Measurements from ENCODE around the gene CAPN13. TPM values are rescaled to one million over a fixed set of nuclear protein-coding genes. Genes with fewer than 3 reads are reported as not detected.

CAPN13 gene
- total RNA-seq, 1 donor from 2014 or later = not detected

- Histone ChIP-seq H3K27ac (ENCODE audit: low read depth, low read length) (no peak overlapping the region), H3K9me3 (ENCODE audit: control insufficient read depth in 3 of 3, low read length in 3 of 3) (no peaks in the 10 kb centered on the region), H3K36me3 (ENCODE audit: control insufficient read depth in 3 of 3, insufficient read depth in 3 of 3, low read length in 3 of 3) (no peaks in the 10 kb centered on the region), H3K27me3 (ENCODE audit: control insufficient read depth in 3 of 3, insufficient read depth in 3 of 3, low read length in 3 of 3) (peaks cover 0 to 5% (median 4%) of the 10 kb centered on the region in 3 donors), H3K9ac (ENCODE audit: low read depth in 1 of 3, low read length in 3 of 3) (no peak overlapping the region), H3K4me3 (ENCODE audit: low read length in 3 of 3) (no peak overlapping the region), H3K4me1 (ENCODE audit: control insufficient read depth in 3 of 3, insufficient read depth in 3 of 3, low read length in 3 of 3) (peaks cover 0 to 3% (median 0%) of the 10 kb centered on the region in 3 donors)
Observed at GRCh38 chr2:30717081-30717650, 90.1 kb downstream of the CAPN13 start.

DNA sequence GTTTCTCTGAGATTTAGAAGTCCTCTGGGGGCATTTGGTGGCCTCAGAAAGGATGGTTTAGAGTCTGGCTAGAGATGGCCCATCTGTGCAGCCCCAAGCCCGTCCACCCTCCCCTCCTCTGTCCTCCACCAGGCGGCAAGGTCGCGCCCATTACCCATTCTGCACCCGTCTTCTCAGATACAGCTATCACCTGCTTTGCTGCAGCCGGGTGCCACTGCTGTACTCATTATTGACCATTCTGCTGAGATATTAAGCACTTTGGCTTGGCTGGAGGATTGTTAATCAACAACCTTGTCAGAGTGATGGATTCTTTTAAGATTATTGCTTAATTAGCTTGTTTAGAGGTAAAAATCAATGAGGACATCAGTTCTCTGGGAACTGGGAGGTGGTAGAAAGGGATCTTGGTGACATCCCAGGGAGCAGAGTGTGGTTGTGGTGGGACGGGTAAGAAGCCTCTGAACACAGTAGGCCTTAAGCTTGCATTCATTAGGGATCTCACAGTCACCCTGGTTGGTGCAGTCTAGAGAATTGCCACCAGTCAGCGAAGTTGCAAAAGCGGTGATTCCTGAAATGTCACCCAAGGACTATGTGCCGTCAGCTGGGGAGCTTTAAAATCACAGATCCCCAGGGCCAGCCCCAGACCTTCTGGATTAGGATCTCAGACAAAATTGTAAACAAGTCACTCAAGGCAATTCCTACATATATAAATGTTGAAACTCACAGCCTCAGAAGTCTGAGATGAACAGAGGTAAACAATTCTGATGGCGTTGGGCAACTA is 90.9 kb downstream of the CAPN13 start:
- H3K9me3 ChIP-seq (ENCODE audit: control insufficient read depth in 3 of 3, low read length in 3 of 3) = no peaks in the 10 kb centered on the region
- H3K9ac ChIP-seq (ENCODE audit: low read depth in 1 of 3, low read length in 3 of 3) = no peak overlapping the region
- H3K27ac ChIP-seq (ENCODE audit: low read depth, low read length) = no peak overlapping the region
- H3K36me3 ChIP-seq (ENCODE audit: control insufficient read depth in 3 of 3, insufficient read depth in 3 of 3, low read length in 3 of 3) = no peaks in the 10 kb centered on the region
- peaks cover 0 to 4% (median 0%) of the 10 kb centered on the region in 3 donors for H3K27me3 ChIP-seq (ENCODE audit: control insufficient read depth in 3 of 3, insufficient read depth in 3 of 3, low read length in 3 of 3)
- H3K4me3 ChIP-seq (ENCODE audit: low read length in 3 of 3) = no peak overlapping the region
- H3K4me1 ChIP-seq (ENCODE audit: control insufficient read depth in 3 of 3, insufficient read depth in 3 of 3, low read length in 3 of 3) = peaks cover 2 to 4% (median 3%) of the 10 kb centered on the region in 3 donors

DNA sequence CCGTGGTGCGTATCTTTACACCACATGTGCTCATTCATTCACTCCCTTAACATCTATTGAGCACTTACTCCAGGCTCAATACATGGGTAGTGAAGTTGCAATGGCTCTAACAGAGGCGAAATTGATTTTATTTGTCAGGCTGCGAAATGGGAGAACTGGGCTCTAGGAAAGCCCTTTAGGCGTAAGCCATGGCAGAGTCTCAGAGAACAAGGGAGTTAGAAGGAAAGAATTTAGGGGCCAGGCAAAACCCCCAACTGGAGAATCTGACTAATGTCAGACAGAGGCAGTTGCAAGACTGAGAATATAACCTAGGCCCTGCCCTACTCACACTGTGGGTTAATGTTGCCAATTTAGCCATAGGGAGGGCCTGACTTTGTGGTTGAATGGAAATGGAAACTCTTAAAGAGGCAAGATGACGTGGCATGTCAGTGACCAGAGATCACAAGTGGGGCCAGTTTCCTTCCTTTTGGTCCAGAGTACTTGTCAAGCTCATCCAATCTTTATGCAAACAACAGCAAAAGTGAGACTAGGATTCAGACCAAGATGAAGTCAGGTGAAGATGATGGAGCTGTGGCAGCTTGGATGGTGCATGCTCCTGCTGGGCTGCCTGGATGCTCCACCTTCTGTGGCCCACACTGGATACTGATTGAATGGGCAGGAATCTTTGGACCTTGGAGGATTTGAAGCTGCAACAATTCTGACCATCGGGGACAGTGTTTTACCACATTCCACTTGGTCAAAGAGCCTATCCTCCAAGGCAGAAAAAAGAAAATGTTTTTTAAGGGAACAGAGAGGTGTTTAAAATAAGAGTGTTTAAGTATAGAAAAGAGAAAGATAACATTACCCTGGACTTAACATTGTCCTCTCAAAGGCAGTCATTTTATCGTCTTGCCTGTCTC is 92.2 kb downstream of the CAPN13 start:
- H3K9me3 ChIP-seq (ENCODE audit: control insufficient read depth in 3 of 3, low read length in 3 of 3) = no peaks in the 10 kb centered on the region
- H3K4me1 ChIP-seq (ENCODE audit: control insufficient read depth in 3 of 3, insufficient read depth in 3 of 3, low read length in 3 of 3) = peaks cover 3 to 4% (median 3%) of the 10 kb centered on the region in 3 donors
- no peak overlapping the region for H3K9ac ChIP-seq (ENCODE audit: low read depth in 1 of 3, low read length in 3 of 3)
- H3K4me3 ChIP-seq (ENCODE audit: low read length in 3 of 3) = no peak overlapping the region
- no peaks in the 10 kb centered on the region for H3K36me3 ChIP-seq (ENCODE audit: control insufficient read depth in 3 of 3, insufficient read depth in 3 of 3, low read length in 3 of 3)
- no peak overlapping the region for H3K27ac ChIP-seq (ENCODE audit: low read depth, low read length)
- H3K27me3 ChIP-seq (ENCODE audit: control insufficient read depth in 3 of 3, insufficient read depth in 3 of 3, low read length in 3 of 3) = no peaks in the 10 kb centered on the region

DNA sequence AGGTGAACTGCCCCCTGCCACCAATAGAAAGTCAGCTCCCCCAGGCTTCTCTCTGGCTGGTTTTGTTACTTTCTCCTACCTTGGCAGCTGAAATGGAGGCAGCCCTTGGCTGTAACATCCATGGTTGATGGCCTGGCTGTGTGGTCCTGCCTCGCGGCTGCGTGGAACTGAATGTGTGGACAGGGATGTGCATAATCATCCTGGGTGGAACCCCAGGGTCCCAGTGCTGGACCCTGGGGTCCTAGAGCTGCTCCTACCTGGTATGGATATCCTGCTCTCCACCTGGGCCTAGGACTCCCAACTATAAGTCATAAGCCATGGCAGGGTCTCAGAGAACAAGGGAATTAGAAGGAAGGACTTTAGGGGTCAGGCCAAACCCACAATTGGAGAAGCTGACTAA is 93.5 kb downstream of the CAPN13 start:
- Histone ChIP-seq H3K36me3 (ENCODE audit: control insufficient read depth in 3 of 3, insufficient read depth in 3 of 3, low read length in 3 of 3) (no peaks in the 10 kb centered on the region), H3K27ac (ENCODE audit: low read depth, low read length) (no peak overlapping the region), H3K9ac (ENCODE audit: low read depth in 1 of 3, low read length in 3 of 3) (no peak overlapping the region), H3K27me3 (ENCODE audit: control insufficient read depth in 3 of 3, insufficient read depth in 3 of 3, low read length in 3 of 3) (no peaks in the 10 kb centered on the region), H3K4me3 (ENCODE audit: low read length in 3 of 3) (no peak overlapping the region), H3K9me3 (ENCODE audit: control insufficient read depth in 3 of 3, low read length in 3 of 3) (no peaks in the 10 kb centered on the region), H3K4me1 (ENCODE audit: control insufficient read depth in 3 of 3, insufficient read depth in 3 of 3, low read length in 3 of 3) (peaks cover 4 to 6% (median 4%) of the 10 kb centered on the region in 3 donors)

DNA sequence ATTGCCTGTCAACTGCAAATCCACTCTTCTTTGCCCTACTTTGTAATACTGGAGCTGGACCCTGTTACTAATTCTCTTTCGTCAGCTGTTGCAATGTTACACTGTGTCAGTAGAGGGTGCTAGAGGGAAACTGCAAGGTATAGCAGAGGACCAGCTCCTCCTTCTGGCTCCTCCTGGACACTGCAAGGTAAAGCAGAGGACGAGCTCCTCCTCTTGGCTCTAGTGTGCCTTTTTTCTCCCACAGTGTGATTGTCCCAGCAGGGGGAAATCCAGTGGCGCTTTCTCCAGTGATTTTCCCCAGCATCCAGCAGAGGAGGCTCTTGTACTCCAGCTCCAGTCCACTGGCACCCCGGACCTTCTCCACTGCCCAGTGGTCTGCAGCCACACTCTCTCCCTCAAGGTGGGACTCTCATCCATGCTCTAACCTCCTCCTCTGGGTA is 95.6 kb downstream of the CAPN13 start:
- no peaks in the 10 kb centered on the region for H3K36me3 ChIP-seq (ENCODE audit: control insufficient read depth in 3 of 3, insufficient read depth in 3 of 3, low read length in 3 of 3)
- no peaks in the 10 kb centered on the region for H3K9me3 ChIP-seq (ENCODE audit: control insufficient read depth in 3 of 3, low read length in 3 of 3)
- H3K27me3 ChIP-seq (ENCODE audit: control insufficient read depth in 3 of 3, insufficient read depth in 3 of 3, low read length in 3 of 3) = no peaks in the 10 kb centered on the region
- no peak overlapping the region for H3K9ac ChIP-seq (ENCODE audit: low read depth in 1 of 3, low read length in 3 of 3)
- peaks cover 4 to 11% (median 7%) of the 10 kb centered on the region in 3 donors for H3K4me1 ChIP-seq (ENCODE audit: control insufficient read depth in 3 of 3, insufficient read depth in 3 of 3, low read length in 3 of 3)
- H3K4me3 ChIP-seq (ENCODE audit: low read length in 3 of 3) = no peak overlapping the region
- H3K27ac ChIP-seq (ENCODE audit: low read depth, low read length) = no peak overlapping the region

GRCh38 chr2:30710461-30710860 is 96.8 kb downstream of the CAPN13 start:
- no peak overlapping the region for H3K9ac ChIP-seq (ENCODE audit: low read depth in 1 of 3, low read length in 3 of 3)
- H3K27me3 ChIP-seq (ENCODE audit: control insufficient read depth in 3 of 3, insufficient read depth in 3 of 3, low read length in 3 of 3) = no peaks in the 10 kb centered on the region
- H3K27ac ChIP-seq (ENCODE audit: low read depth, low read length) = no peak overlapping the region
- no peak overlapping the region for H3K4me3 ChIP-seq (ENCODE audit: low read length in 3 of 3)
- H3K36me3 ChIP-seq (ENCODE audit: control insufficient read depth in 3 of 3, insufficient read depth in 3 of 3, low read length in 3 of 3) = no peaks in the 10 kb centered on the region
- H3K9me3 ChIP-seq (ENCODE audit: control insufficient read depth in 3 of 3, low read length in 3 of 3) = no peaks in the 10 kb centered on the region
- H3K4me1 ChIP-seq (ENCODE audit: control insufficient read depth in 3 of 3, insufficient read depth in 3 of 3, low read length in 3 of 3) = peaks cover 4 to 13% (median 7%) of the 10 kb centered on the region in 3 donors

DNA sequence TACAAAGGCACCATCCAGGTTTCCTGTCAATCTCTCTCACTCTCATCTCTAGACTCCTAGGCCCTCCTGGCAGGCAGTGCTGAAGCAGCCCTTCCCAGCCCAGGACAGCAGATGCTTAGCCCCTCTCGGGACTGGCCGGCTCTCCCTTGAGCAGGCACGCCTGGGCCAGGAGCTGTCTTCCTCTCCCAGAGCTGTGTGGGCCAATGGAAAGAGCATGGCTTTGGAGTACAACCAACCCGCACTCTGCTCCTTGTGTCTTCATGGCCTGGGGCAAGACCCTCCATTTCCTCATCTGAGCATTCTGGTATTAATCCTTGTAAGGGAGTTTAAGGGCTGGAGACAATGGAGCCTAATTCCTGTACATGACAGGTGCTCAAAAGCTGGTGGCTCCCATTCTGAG is 97.2 kb downstream of the CAPN13 start:
- H3K36me3 ChIP-seq (ENCODE audit: control insufficient read depth in 3 of 3, insufficient read depth in 3 of 3, low read length in 3 of 3) = no peaks in the 10 kb centered on the region

GRCh38 chr2:30709516-30709915 is 97.7 kb downstream of the CAPN13 start:
- Histone ChIP-seq H3K9me3 (ENCODE audit: control insufficient read depth in 3 of 3, low read length in 3 of 3) (no peaks in the 10 kb centered on the region), H3K27ac (ENCODE audit: low read depth, low read length) (no peak overlapping the region), H3K9ac (ENCODE audit: low read depth in 1 of 3, low read length in 3 of 3) (no peak overlapping the region), H3K27me3 (ENCODE audit: control insufficient read depth in 3 of 3, insufficient read depth in 3 of 3, low read length in 3 of 3) (no peaks in the 10 kb centered on the region), H3K4me3 (ENCODE audit: low read length in 3 of 3) (no peak overlapping the region), H3K36me3 (ENCODE audit: control insufficient read depth in 3 of 3, insufficient read depth in 3 of 3, low read length in 3 of 3) (no peaks in the 10 kb centered on the region), H3K4me1 (ENCODE audit: control insufficient read depth in 3 of 3, insufficient read depth in 3 of 3, low read length in 3 of 3) (peaks cover 4 to 13% (median 9%) of the 10 kb centered on the region in 3 donors)

More for the DNA sequence above, 97.2 kb downstream of the CAPN13 start:
- Histone ChIP-seq H3K9me3 (ENCODE audit: control insufficient read depth in 3 of 3, low read length in 3 of 3) (no peaks in the 10 kb centered on the region), H3K4me1 (ENCODE audit: control insufficient read depth in 3 of 3, insufficient read depth in 3 of 3, low read length in 3 of 3) (peaks cover 4 to 13% (median 8%) of the 10 kb centered on the region in 3 donors), H3K27ac (ENCODE audit: low read depth, low read length) (no peak overlapping the region), H3K4me3 (ENCODE audit: low read length in 3 of 3) (no peak overlapping the region), H3K27me3 (ENCODE audit: control insufficient read depth in 3 of 3, insufficient read depth in 3 of 3, low read length in 3 of 3) (no peaks in the 10 kb centered on the region), H3K9ac (ENCODE audit: low read depth in 1 of 3, low read length in 3 of 3) (no peak overlapping the region)

DNA sequence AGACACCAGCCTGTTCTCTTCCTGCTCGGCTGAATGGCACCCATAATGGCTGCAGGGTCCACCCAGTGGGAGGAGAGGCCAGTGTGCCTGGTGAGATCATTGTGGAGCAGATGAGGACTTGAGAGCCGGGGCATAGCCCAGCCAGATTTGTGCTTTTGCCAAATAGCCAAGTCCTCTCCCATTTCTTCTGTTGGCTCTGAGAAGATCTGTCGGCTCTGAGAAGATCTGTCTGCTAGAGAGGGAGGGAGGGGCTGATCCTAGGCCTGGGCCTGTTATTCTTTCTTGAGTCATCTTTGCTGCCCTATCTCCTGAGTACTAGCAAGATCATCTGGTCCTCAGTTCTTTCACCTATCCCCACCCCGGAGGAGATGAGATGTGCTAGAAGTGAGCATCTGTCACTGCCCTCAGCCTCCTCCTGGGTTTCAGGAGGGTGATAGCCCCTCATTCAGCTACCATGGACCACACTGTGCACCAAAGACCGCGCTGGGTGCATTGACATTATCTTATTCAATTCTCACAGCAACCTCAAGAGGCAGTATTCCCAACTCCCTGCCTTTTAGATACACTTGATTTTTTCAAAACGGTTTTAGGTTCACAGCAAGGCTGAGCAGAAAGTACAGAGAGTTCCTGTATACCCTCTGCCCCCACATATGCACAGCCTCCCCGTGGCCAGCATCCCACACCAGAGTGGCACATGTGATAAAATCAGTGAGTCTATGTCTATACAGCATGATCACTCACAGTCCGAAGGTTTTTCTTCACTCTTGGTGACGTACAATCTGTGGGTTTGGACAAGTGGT is 98.6 kb downstream of the CAPN13 start:
- no peak overlapping the region for H3K9ac ChIP-seq (ENCODE audit: low read depth in 1 of 3, low read length in 3 of 3)
- H3K27ac ChIP-seq (ENCODE audit: low read depth, low read length) = no peak overlapping the region
- H3K9me3 ChIP-seq (ENCODE audit: control insufficient read depth in 3 of 3, low read length in 3 of 3) = no peaks in the 10 kb centered on the region
- peaks cover 4 to 12% (median 9%) of the 10 kb centered on the region in 3 donors for H3K4me1 ChIP-seq (ENCODE audit: control insufficient read depth in 3 of 3, insufficient read depth in 3 of 3, low read length in 3 of 3)
- no peaks in the 10 kb centered on the region for H3K36me3 ChIP-seq (ENCODE audit: control insufficient read depth in 3 of 3, insufficient read depth in 3 of 3, low read length in 3 of 3)
- H3K27me3 ChIP-seq (ENCODE audit: control insufficient read depth in 3 of 3, insufficient read depth in 3 of 3, low read length in 3 of 3) = no peaks in the 10 kb centered on the region
- no peak overlapping the region for H3K4me3 ChIP-seq (ENCODE audit: low read length in 3 of 3)

Measured in skeletal muscle tissue (tissue), 4 donors.